Colonic mucosa (tissue), 4 donors: ENCODE data around the gene ADAMTSL4. TPM values are rescaled to one million over a fixed set of nuclear protein-coding genes. Genes with fewer than 3 reads are reported as not detected.
A peak's percentile ranks its signal among the peaks of the same experiment; 100 is the strongest.

Experiments
- DNase-seq: peaks from one replicate; pipeline ENCODE4 v3.0.0-alpha.2; 2020
- H3K27ac ChIP-seq: fragments of 200-600 bp; one replicate; pipeline ENCODE4 v1.8.0; 2021
- H3K27me3 ChIP-seq: fragments of 200-600 bp; one replicate; pipeline ENCODE4 v1.8.0; 2021
- H3K36me3 ChIP-seq: fragments of 200-600 bp; one replicate; pipeline ENCODE4 v1.8.0; 2021
- H3K4me1 ChIP-seq: fragments of 200-600 bp; one replicate; pipeline ENCODE4 v1.8.0; 2021; ENCODE audit warnings: mild to moderate bottlenecking
- H3K4me3 ChIP-seq: fragments of 200-600 bp; one replicate; pipeline ENCODE4 v1.8.0; 2021
- H3K9ac ChIP-seq, 2 donors: one replicate each; pipeline ENCODE4 v1.7.0; 2013; ENCODE audit warnings: control low read depth in 2 of 2, low read depth in 2 of 2, low read length in 2 of 2
- H3K9me3 ChIP-seq: fragments of 200-600 bp; one replicate; pipeline ENCODE4 v1.8.0; 2021
- CTCF ChIP-seq: fragments of 200-600 bp; IDR thresholded peaks from one replicate; pipeline ENCODE4 v1.8.0; 2022; ENCODE audit warnings: antibody characterized with exemption, mild to moderate bottlenecking
- intact Hi-C: fragments of 100-400 bp; cut with DNase I; formaldehyde crosslinking; loops from one replicate; pipeline ENCODE4 v1.14.1; 2022
- total RNA-seq, 2 donors: library from RNA; stranded (reverse); fragmentation: NEBNext Ultra II Directional in 1 of 2; extraction: Animal tissue kit (Norgen Biotek cat#: 25700) in 1 of 2; gene quantifications; one replicate each; pipeline ENCODE4 v1.2.1, GENCODE V29; 2021
- donor health status: healthy.
- donor health status: DM: no; HTN: no; CAD: no.
- donor health status: DM: no; HTN: no; CAD: no.

ADAMTSL4 gene
- total RNA-seq, 2 donors from 2014 or later = 4.9 to 6.3 TPM

GRCh38 chr1:150559656-150560010 is 10.4 kb downstream of the ADAMTSL4 start:
- intact Hi-C loops = loop anchor here (2.0 to 10.0 kb wide), 4 partner anchors 61 to 365 kb away; partner anchors contain the start of gene SETDB1
- TF ChIP-seq CTCF = no peak
- Histone ChIP-seq H3K36me3 (no peaks in the 10 kb centered on the region), H3K4me3 (no peak overlapping the region), H3K27ac (peak overlapping the region; percentile 98), H3K9me3 (no peaks in the 10 kb centered on the region), H3K27me3 (no peaks in the 10 kb centered on the region), H3K9ac (peak overlapping the region; percentile 6 to 98), H3K4me1 (peaks cover 29% of the 10 kb centered on the region)
- no peak for DNase-seq

- TF ChIP-seq CTCF = peak; percentile 93
- Histone ChIP-seq H3K9me3 (no peaks in the 10 kb centered on the region), H3K4me1 (peaks cover 33% of the 10 kb centered on the region), H3K27me3 (no peaks in the 10 kb centered on the region), H3K4me3 (no peak overlapping the region), H3K36me3 (no peaks in the 10 kb centered on the region), H3K9ac (peak overlapping the region; percentile 6 to 98), H3K27ac (peak overlapping the region; percentile 98)
- intact Hi-C loops = loop anchor here (2.0 to 10.0 kb wide), 2 partner anchors 61 to 365 kb away; partner anchors contain the start of gene SETDB1
- peak; percentile 91 for DNase-seq
Observed at GRCh38 chr1:150560011-150560438, 10.8 kb downstream of the ADAMTSL4 start.

GRCh38 chr1:150560576-150561253 is 11.5 kb downstream of the ADAMTSL4 start:
- intact Hi-C loops = loop anchor here (2.0 to 10.0 kb wide), 2 partner anchors 60 to 364 kb away; partner anchors contain the start of gene SETDB1
- DNase-seq = peak; percentile 93

GRCh38 chr1:150561254-150561973 is 12.2 kb downstream of the ADAMTSL4 start:
- intact Hi-C loops = loop anchor here (2.0 to 10.0 kb wide), 2 partner anchors 59 to 363 kb away; partner anchors contain the start of gene SETDB1
- Histone ChIP-seq H3K4me3 (peak overlapping the region; percentile 42), H3K27me3 (no peaks in the 10 kb centered on the region), H3K36me3 (no peaks in the 10 kb centered on the region), H3K9me3 (no peaks in the 10 kb centered on the region), H3K4me1 (peaks cover 37% of the 10 kb centered on the region), H3K27ac (peak overlapping the region; percentile 98), H3K9ac (peak overlapping the region; percentile 93 to 98)
- TF ChIP-seq CTCF = no peak
- peak; percentile 96 for DNase-seq

More at GRCh38 chr1:150560576-150561253, 11.5 kb downstream of the ADAMTSL4 start:
- Histone ChIP-seq H3K36me3 (no peaks in the 10 kb centered on the region), H3K9ac (peak overlapping the region; percentile 93 to 98), H3K27me3 (no peaks in the 10 kb centered on the region), H3K4me1 (peaks cover 37% of the 10 kb centered on the region), H3K9me3 (no peaks in the 10 kb centered on the region), H3K27ac (peak overlapping the region; percentile 98), H3K4me3 (peak overlapping the region; percentile 42)
- peak; percentile 88 for TF ChIP-seq CTCF

GRCh38 chr1:150561974-150562445 is 12.8 kb downstream of the ADAMTSL4 start:
- no peak for TF ChIP-seq CTCF
- peak overlapping the region; percentile 42 for H3K4me3 ChIP-seq
- no peaks in the 10 kb centered on the region for H3K9me3 ChIP-seq
- intact Hi-C loops = loop anchor here (2.0 to 10.0 kb wide), 2 partner anchors 59 to 363 kb away; partner anchors contain the start of gene SETDB1
- H3K27me3 ChIP-seq = no peaks in the 10 kb centered on the region
- H3K27ac ChIP-seq = peak overlapping the region; percentile 98
- peak overlapping the region; percentile 93 to 98 for H3K9ac ChIP-seq
- no peaks in the 10 kb centered on the region for H3K36me3 ChIP-seq
- H3K4me1 ChIP-seq = peaks cover 41% of the 10 kb centered on the region
- DNase-seq = peak; percentile 96
